ENCODE data around the gene SIT1.

- no peak for TF ChIP-seq POLR2AphosphoS5 (IDR thresholded peaks at IDR 0.05; ENCODE audit: low read depth)
- no peak for TF ChIP-seq EZH2 (IDR thresholded peaks at IDR 0.05; ENCODE audit: low read depth, unreplicated experiment)
- TF ChIP-seq, protein P1, sequence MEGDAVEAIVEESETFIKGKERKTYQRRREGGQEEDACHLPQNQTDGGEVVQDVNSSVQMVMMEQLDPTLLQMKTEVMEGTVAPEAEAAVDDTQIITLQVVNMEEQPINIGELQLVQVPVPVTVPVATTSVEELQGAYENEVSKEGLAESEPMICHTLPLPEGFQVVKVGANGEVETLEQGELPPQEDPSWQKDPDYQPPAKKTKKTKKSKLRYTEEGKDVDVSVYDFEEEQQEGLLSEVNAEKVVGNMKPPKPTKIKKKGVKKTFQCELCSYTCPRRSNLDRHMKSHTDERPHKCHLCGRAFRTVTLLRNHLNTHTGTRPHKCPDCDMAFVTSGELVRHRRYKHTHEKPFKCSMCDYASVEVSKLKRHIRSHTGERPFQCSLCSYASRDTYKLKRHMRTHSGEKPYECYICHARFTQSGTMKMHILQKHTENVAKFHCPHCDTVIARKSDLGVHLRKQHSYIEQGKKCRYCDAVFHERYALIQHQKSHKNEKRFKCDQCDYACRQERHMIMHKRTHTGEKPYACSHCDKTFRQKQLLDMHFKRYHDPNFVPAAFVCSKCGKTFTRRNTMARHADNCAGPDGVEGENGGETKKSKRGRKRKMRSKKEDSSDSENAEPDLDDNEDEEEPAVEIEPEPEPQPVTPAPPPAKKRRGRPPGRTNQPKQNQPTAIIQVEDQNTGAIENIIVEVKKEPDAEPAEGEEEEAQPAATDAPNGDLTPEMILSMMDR (conservative IDR thresholded peaks at IDR 0.05; ENCODE audit: low read depth in 2 of 2), result no peak
- no peak for TF ChIP-seq JUNB (IDR thresholded peaks at IDR 0.05; ENCODE audit: unreplicated experiment)
- TF ChIP-seq STAT1 (IDR thresholded peaks at IDR 0.05; ENCODE audit: unreplicated experiment), result no peak
- TF ChIP-seq CREB1 (CRISPR knock-in tag; IDR thresholded peaks at IDR 0.05; ENCODE audit: low read depth), result no peak
- no peak for TF ChIP-seq REST (IDR thresholded peaks at IDR 0.05; ENCODE audit: unreplicated experiment)
- no peak for TF ChIP-seq NANOG (IDR thresholded peaks at IDR 0.05; ENCODE audit: borderline replicate concordance)
- TF ChIP-seq, protein P2, sequence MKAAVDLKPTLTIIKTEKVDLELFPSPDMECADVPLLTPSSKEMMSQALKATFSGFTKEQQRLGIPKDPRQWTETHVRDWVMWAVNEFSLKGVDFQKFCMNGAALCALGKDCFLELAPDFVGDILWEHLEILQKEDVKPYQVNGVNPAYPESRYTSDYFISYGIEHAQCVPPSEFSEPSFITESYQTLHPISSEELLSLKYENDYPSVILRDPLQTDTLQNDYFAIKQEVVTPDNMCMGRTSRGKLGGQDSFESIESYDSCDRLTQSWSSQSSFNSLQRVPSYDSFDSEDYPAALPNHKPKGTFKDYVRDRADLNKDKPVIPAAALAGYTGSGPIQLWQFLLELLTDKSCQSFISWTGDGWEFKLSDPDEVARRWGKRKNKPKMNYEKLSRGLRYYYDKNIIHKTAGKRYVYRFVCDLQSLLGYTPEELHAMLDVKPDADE (IDR thresholded peaks at IDR 0.05), result no peak
- no peak for TF ChIP-seq EZH2phosphoT487 (IDR thresholded peaks at IDR 0.05; ENCODE audit: unreplicated experiment)
- no peak for TF ChIP-seq ZNF114 (CRISPR knock-in tag; IDR thresholded peaks at IDR 0.05)
These were observed 47.2 kb downstream of the SIT1 start for GRCh38 chr9:35603506-35603985.

All from GM23338 (cell line).